ENCODE results near the gene ZNF160. TPM values are rescaled to one million over a fixed set of nuclear protein-coding genes. Genes with fewer than 3 reads are reported as not detected.
A peak's percentile ranks its signal among the peaks of the same experiment; 100 is the strongest.
"Not testable (repeated sequence)": the region's sequence is repeated elsewhere in the genome, so short reads cannot be mapped to it uniquely, and the experiment has no call there.

ZNF160 gene
- total RNA-seq, 2 experiments from 2014 or later: 42.1 to 45.5 TPM

DNA sequence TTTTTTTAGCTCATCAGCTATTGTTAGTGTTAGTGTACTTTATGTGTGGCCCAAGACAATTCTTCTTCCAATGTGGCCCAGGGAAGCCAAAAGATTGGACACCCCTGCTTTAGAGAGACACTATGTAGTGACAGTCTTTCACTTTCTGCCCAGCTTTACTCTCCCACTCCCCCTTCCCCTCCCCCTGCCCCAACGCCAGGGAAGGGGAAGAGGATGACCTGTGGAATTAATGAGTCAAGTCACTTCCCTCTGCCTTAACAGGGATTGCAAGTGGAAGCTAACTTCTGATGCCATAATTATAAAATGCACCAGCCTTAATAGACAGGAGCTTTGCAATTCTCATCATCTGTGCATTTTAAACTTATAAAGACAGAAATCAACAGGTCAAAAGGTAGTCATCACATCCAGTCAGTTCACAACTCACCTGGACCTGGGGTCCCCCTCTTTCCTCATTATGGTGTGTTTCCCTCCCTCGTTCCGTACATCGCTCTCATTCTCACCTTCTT, 27.9 kb upstream of the ZNF160 start:
- TF ChIP-seq, protein P1, sequence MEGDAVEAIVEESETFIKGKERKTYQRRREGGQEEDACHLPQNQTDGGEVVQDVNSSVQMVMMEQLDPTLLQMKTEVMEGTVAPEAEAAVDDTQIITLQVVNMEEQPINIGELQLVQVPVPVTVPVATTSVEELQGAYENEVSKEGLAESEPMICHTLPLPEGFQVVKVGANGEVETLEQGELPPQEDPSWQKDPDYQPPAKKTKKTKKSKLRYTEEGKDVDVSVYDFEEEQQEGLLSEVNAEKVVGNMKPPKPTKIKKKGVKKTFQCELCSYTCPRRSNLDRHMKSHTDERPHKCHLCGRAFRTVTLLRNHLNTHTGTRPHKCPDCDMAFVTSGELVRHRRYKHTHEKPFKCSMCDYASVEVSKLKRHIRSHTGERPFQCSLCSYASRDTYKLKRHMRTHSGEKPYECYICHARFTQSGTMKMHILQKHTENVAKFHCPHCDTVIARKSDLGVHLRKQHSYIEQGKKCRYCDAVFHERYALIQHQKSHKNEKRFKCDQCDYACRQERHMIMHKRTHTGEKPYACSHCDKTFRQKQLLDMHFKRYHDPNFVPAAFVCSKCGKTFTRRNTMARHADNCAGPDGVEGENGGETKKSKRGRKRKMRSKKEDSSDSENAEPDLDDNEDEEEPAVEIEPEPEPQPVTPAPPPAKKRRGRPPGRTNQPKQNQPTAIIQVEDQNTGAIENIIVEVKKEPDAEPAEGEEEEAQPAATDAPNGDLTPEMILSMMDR (IDR thresholded peaks at IDR 0.05): no peak
- Histone ChIP-seq H3K27me3 (ENCODE audit: control insufficient read depth in 1 of 2, insufficient read depth in 2 of 2, low read length in 2 of 2) (peaks cover 0 to 8% of the 10 kb centered on the region in 2 experiments), H3K9me3 (ENCODE audit: control insufficient read depth in 1 of 2, insufficient read depth in 1 of 2, low read length in 2 of 2) (peaks cover 33 to 43% of the 10 kb centered on the region in 2 experiments), H3K4me1 (ENCODE audit: insufficient read depth, low read length) (peaks cover 14% of the 10 kb centered on the region), H3K27ac (ENCODE audit: low read depth in 1 of 2, low read length in 2 of 2) (no peak overlapping the region), H3K4me3 (ENCODE audit: low read length) (no peak overlapping the region), H3K36me3 (ENCODE audit: insufficient read depth, low read length) (no peaks in the 10 kb centered on the region)
- DNase-seq (no peak), ATAC-seq (ENCODE audit: poor library complexity) (no peak)
- intact Hi-C loops (cut with DNase I, micrococcal nuclease): no loop called here
- Mint-ChIP-seq H3K27ac (peak overlapping the region; percentile 1), H3K36me3 (ENCODE audit: low read depth) (peaks cover 60% of the 10 kb centered on the region), H3K27me3 (no peaks in the 10 kb centered on the region), H3K4me3 (peak overlapping the region; percentile 88), H3K4me1 (ENCODE audit: low read depth) (peaks cover 25% of the 10 kb centered on the region), H3K9me3 (peaks cover 11% of the 10 kb centered on the region)
- ChIA-PET POLR2A (interaction anchor here (0.9 kb wide), 1 partner anchor 26 kb away, joined by 3 read pairs; no protein-coding TSS in a partner anchor), CTCF (no interaction called here)

GRCh38 chr19:53130506-53130905, 27.3 kb upstream of the ZNF160 start:
- TF ChIP-seq, protein P1 (IDR thresholded peaks at IDR 0.05): no peak
- H3K9me3 ChIP-seq (ENCODE audit: control insufficient read depth in 1 of 2, insufficient read depth in 1 of 2, low read length in 2 of 2): peaks cover 28 to 43% of the 10 kb centered on the region in 2 experiments
- ATAC-seq (ENCODE audit: poor library complexity) (no peak), DNase-seq (no peak)
- Mint-ChIP-seq H3K4me1 (ENCODE audit: low read depth) (peaks cover 25% of the 10 kb centered on the region), H3K27me3 (no peaks in the 10 kb centered on the region), H3K27ac (no peak overlapping the region), H3K4me3 (peak overlapping the region; percentile 38), H3K36me3 (ENCODE audit: low read depth) (peaks cover 55% of the 10 kb centered on the region), H3K9me3 (peaks cover 7% of the 10 kb centered on the region)
- no peak overlapping the region for H3K4me3 ChIP-seq (ENCODE audit: low read length)
- H3K4me1 ChIP-seq (ENCODE audit: insufficient read depth, low read length): peaks cover 14% of the 10 kb centered on the region
- POLR2A ChIA-PET: no interaction called here
- intact Hi-C loops (cut with DNase I, micrococcal nuclease): loop anchor here in 1 of 2 experiments (1.0 kb wide), 1 partner anchor 32 kb away; no protein-coding TSS in a partner anchor
- H3K27ac ChIP-seq (ENCODE audit: low read depth in 1 of 2, low read length in 2 of 2): no peak overlapping the region
- no peaks in the 10 kb centered on the region for H3K36me3 ChIP-seq (ENCODE audit: insufficient read depth, low read length)
- CTCF ChIA-PET: no interaction called here
- peaks cover 0 to 8% of the 10 kb centered on the region in 2 experiments for H3K27me3 ChIP-seq (ENCODE audit: control insufficient read depth in 1 of 2, insufficient read depth in 2 of 2, low read length in 2 of 2)

- POLR2A ChIA-PET; H3K4me3 ChIP-seq (ENCODE audit: low read length); H3K4me1 ChIP-seq (ENCODE audit: insufficient read depth, low read length); H3K27ac Mint-ChIP-seq; H3K36me3 ChIP-seq (ENCODE audit: insufficient read depth, low read length); CTCF ChIA-PET; DNase-seq; ATAC-seq (ENCODE audit: poor library complexity); H3K9me3 Mint-ChIP-seq; H3K27ac ChIP-seq (ENCODE audit: low read depth in 1 of 2, low read length in 2 of 2); H3K27me3 Mint-ChIP-seq; H3K4me3 Mint-ChIP-seq; H3K27me3 ChIP-seq (ENCODE audit: control insufficient read depth in 1 of 2, insufficient read depth in 2 of 2, low read length in 2 of 2): not testable (repeated sequence)
- Mint-ChIP-seq H3K36me3 (ENCODE audit: low read depth) (peaks cover 59% of the 10 kb centered on the region), H3K4me1 (ENCODE audit: low read depth) (peaks cover 15% of the 10 kb centered on the region)
- peaks cover 7 to 46% of the 10 kb centered on the region in 2 experiments for H3K9me3 ChIP-seq (ENCODE audit: control insufficient read depth in 1 of 2, insufficient read depth in 1 of 2, low read length in 2 of 2)
- intact Hi-C loops (cut with DNase I, micrococcal nuclease): loop anchor here in 1 of 2 experiments (1.0 kb wide), 1 partner anchor 29 kb away; no protein-coding TSS in a partner anchor
Observed at GRCh38 chr19:53126733-53127526, 23.7 kb upstream of the ZNF160 start.
